GM19397 (cell line): Measurements from ENCODE around the gene STEAP1.
"Not testable (repeated sequence)": the region's sequence is repeated elsewhere in the genome, so short reads cannot be mapped to it uniquely, and the experiment has no call there.

Experiments
- ATAC-seq: cut with Tn5 transposase; IDR thresholded peaks from one replicate; pipeline ENCODE4 v1.9.1; 2021; ENCODE audit warnings: mild to moderate bottlenecking, moderate library complexity; ENCODE audit not compliant: unreplicated experiment

STEAP1 gene

DNA sequence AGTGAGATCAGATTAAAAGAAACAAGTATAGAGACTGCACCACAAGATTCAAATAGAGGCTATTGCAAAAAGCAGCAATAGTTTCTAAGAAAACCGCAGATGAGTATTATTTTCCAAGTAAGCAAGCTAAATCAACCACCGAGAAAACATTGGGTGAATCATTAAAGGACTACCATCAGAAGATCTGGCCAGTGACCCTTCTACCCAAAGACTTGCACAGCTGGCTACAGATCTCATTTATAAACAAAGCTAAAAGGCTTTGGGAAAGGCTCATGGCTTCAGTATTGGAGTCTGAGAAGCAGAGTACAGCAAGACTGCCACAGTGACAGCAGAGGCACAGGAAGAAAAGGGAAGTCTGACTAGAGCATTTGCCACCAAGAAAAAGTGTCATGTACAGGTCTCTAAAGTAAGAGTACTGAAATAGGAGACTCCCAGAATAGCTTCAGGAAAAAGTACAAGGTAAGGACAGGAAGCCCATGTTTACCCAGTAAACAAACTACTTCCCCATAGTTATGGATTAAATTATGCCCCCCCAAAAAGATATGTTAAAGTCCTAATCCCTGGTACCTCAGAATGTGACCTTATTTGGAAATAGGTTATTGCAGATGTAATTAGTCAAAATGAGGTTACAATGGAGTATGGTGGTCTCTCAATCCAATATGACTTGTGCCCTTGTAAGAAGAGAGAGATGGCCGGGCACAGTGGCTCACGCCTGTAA, 19.0 kb downstream of the STEAP1 start:
- ATAC-seq = peak; percentile 93

GRCh38 chr7:90175667-90176066, 21.4 kb downstream of the STEAP1 start:
- no peak for ATAC-seq

- no peak for ATAC-seq
These were observed 21.9 kb downstream of the STEAP1 start for GRCh38 chr7:90176195-90176594.

GRCh38 chr7:90178166-90178565, 23.9 kb downstream of the STEAP1 start:
- no peak for ATAC-seq

DNA sequence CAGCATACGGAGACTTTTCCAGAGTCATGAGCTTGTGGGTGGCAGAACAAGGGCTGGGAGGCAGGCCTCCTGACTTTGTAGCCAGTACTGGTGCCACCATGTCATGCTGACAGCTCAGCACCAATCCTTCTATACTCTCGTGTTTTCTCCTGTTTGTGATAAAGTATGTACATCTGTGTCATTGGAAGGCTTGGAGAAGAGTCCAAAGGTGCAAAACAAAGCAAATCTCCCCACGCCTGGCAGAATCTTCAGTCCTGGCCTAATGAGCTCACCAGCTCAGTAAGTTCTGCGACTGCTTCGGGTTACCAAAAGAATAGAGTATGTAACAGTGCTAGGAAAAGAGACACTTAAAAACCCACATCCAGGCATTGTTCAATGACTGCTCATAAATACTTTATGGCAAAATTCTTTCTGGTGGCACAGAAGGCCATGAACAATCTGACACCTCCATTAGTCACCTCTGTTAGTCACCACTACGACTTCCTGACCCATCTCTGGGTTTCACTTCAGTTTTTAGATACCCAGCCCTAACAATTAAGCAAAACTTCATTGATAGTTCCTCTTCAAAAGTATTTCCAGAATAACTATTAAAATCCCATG, 24.5 kb downstream of the STEAP1 start:
- ATAC-seq = peak; percentile 89

- ATAC-seq = no peak
These were observed 25.8 kb downstream of the STEAP1 start for GRCh38 chr7:90180011-90180585.

DNA sequence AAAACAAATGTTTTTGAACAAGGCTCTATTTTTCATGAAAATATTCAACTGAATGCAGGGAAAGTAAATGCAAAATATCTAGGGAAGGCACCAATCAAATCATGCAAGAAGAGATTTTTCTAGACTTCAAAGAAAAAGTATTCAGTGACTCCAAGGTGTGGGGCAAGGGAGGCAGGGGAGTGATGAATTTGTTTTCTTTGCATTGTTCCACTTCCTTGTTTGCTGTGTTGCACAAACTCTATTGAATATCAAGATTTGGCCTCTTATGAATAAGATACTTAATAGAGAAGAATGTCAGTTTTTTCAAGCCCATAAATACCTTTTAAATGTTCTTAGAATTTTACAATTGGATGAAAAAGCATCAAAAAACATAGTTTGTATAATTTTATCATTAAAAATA, 26.4 kb downstream of the STEAP1 start:
- ATAC-seq = no peak

DNA sequence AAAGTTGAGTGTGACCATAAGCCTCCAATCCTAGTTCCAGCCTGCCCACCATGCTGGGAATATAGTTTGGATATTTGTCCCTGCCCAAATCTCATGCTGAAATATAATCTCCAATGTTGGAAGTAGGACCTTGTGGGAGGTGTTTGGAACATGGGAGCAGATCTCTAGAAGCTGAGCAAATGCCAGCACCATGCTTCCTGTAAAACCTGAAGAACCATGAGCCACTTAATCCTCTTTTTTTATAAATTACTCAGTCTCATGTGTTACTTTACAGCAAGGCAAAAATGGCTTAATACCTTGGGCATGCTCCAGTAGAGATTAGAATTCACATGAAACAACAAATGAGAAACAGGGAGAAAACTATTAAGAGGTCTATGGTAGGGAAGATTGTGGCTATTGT, 27.2 kb downstream of the STEAP1 start:
- ATAC-seq = no peak

DNA sequence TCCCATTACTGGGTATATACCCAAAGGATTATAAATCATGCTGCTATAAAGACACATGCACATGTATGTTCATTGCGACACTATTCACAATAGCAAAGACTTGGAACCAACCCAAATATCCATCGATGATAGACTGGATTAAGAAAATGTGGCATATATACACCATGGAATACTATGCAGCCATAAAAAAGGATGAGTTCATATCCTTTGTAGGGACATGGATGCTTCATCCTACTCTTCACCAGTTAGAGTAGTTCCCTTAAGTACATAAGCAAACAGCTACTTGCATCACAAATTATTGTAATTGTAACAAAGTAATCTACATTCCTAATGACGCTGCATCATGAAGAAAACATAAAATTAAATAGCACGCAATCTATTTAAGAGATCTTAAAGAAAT, 32.0 kb downstream of the STEAP1 start:
- not testable (repeated sequence) for ATAC-seq

DNA sequence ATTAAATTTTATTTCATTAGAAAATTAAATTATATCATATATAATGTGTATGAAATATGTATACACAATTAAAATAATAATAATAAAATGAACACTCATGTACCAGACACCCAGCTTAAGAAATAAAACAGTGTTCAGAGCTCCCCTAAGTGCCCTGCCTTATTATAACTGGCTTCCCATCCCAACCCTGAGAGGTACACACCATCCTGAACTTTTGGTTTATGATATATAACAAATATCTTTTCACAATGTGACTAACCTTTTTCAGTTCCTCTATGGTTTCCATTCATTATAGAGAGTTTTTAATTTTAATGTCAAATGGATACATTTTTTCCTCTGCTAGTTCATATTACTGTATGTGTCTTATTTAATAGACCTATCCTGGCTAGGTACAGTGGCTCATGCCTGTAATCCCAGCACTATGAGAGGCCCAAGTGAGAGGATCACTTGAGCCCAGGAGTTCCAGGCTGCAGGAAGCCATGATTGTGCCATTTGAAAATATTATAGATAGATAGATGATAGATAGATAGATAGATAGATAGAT, 33.3 kb downstream of the STEAP1 start:
- ATAC-seq = no peak

DNA sequence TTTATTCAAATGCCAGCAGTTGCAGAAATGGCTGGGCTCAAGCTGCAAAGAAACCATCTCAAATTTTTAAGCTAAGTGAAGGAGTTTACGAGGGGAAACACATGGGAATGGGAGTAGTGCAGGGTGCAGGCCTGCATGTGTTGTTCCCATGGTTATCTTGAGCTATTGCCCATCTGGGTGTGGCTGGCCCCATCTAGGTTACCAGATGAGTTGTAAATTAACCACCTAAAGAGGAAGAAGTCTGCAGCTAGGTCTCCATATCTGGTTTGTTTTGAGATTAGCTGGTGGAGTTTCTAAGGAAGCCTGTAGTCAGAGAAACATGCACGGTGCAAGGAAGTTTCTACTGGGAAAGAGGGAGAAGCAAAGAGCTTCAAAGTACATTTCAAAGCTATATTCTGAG, 34.0 kb downstream of the STEAP1 start:
- ATAC-seq = peak; percentile 100

DNA sequence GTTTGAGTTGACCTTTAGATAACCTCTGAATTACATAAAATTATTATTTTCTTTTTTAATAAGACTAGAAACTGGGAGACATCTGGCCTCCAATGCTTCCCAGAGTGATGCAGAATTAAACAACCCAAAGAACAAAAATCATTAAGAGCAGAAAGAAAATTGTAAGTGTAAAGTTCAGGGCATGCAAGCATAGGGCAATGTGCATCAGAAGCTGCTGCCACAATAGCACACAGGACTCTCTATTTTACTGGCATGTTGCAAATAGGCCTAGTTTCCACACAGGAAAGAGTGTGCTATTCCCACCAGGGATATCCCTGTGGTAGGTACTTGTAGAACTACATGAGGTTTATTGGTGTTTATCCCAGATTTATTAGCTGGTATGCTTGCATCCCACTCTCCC, 36.7 kb downstream of the STEAP1 start:
- ATAC-seq = no peak

DNA sequence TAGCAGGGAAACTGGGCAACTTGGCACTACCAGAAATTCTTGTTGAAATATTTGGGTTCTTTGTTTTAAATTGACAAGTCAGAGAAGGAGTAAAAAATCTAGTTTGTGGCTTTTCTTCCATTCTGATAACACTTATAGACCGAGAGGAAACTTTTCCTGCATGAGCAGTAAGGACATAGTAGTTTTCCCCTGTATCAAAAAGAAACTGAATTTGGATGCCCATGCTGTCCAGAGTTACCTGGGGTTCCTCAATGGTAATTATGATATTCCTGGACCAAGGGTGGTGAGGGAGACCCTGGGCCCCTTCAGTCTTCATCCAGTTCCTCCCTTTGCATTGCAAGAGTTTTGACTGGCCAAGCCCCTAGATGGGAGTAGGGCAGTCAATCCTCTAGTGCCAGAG, 37.4 kb downstream of the STEAP1 start:
- ATAC-seq = no peak

- ATAC-seq = no peak
These were observed 38.8 kb downstream of the STEAP1 start for GRCh38 chr7:90192876-90193750.

DNA sequence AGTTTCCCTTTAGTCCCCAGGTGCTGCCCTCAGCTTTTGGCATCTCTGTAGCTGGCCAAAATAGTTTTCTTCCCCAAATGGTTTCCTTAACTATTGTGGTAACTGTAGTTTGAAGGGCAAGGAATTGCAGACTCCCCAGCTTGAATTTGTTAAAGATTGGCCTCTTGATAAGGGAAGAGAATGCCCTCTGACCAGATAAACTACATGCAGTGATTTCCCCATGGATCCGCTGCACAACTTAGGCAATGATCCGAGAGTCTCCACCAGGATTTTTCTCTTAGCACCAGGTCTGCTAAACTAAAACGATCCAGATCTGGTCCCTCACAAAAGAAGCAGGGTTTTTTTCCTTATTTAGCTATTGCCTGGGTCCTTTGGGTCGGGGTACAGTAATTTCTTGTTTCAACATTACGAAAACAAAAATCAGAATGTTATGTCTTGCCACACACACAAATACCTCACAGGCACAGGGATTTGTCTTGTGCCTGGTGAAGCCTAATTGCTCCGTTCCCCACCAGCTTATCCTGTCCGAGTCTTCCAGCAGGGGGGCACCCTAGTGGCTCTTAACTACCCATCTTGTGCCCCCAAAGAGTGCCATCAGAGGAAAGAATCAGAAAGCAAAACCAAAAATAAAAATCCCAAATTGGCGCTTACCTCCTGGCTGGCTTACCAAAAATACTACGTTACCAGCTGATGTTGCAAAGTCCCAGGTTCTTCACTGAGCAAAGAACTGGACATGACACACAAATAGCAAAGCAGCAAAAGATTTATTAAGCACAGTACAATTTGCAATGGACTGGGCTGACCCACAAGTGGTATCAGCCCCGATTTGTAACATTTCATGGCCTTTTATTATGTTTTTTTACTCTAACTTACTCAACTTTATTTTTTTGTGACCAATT, 40.9 kb downstream of the STEAP1 start:
- ATAC-seq = no peak

- no peak for ATAC-seq
These were observed 47.4 kb downstream of the STEAP1 start for GRCh38 chr7:90201500-90202195.

DNA sequence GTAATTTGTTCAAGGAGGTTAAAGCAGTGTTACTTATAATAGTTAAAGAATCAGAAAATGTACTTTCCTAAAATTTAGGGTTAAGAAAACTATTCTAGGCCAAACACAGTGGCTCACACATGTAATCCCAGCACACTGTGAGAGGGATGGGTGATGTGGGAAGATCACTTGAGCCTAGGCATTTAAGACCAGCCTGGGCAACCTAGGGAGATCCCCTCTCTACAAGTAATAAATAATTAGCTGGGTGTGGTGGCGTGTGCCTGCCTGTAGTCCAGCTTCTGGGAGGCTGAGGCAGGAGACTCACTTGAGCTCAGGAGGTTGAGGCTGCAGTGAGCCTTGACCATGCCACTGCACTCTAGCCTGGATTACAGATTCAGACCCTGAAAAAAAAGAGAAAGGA, 53.7 kb downstream of the STEAP1 start:
- ATAC-seq = no peak

DNA sequence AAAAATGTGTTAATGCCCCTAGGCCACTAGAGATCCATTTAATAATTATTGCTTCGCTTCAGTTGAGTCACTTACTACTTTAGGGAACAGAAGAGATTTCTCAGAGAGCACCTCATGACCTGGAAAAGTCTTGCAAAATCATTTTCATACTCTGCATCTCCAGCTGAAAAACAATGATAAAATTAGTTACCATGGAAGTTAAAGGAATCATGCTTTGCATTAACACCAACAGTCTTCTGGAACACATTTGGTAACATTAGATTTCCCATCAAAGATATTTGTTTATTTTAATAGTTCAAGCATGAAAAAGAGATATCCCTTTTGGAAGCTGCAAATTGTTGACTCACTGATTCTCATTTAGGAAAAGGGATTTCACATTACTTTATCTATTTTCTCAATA, 55.5 kb downstream of the STEAP1 start:
- no peak for ATAC-seq

- ATAC-seq = no peak
These were observed 56.2 kb downstream of the STEAP1 start for GRCh38 chr7:90210475-90210874.

DNA sequence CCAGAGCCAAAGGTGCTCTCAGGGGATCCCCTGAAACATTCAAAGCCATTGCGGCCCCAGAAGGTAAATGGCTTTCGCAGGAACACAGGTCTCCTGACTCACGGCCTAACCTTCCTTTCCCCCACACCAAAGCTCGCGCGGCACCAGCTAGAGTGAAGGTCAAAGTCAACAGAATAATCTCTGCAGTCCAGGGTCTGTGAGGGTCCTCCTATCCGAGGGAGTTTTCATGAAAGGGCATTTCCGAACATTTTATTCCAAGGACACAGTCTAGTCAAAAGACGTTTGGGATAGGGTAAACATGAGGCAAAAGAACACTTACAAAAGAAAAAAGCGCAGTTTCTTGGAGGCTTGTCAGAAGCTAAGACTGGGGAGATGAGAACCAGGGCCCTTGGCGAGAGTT, 56.7 kb downstream of the STEAP1 start:
- peak; percentile 8 for ATAC-seq
